Daoy (cell line): Measurements from ENCODE around the gene ZNF691. TPM values are rescaled to one million over a fixed set of nuclear protein-coding genes. Genes with fewer than 3 reads are reported as not detected.
A peak's percentile ranks its signal among the peaks of the same experiment; 100 is the strongest.
"Not testable (repeated sequence)": the region's sequence is repeated elsewhere in the genome, so short reads cannot be mapped to it uniquely, and the experiment has no call there.

Experiments
- DNase-seq: peaks from one replicate; pipeline ENCODE4 v3.0.0-alpha.2; 2015; ENCODE audit warnings: low read depth
- total RNA-seq: library from RNA; depleted of rRNA; stranded (reverse); fragments of >200 nt; shearing (Covaris generic); gene quantifications from 2 replicates; pipeline ENCODE4 v1.2.3, GENCODE V29; 2014

ZNF691 gene
- total RNA-seq, 1 experiment from 2014 or later, result 10.3 TPM

- DNase-seq, result no peak
These were observed 13.7 kb upstream of the ZNF691 start for GRCh38 chr1:42832641-42833240.

- DNase-seq, result no peak
These were observed 12.4 kb upstream of the ZNF691 start for GRCh38 chr1:42833981-42834380.

GRCh38 chr1:42834803-42835202 lies 11.6 kb upstream of the ZNF691 start:
- no peak for DNase-seq

- DNase-seq, result no peak
These were observed 11.0 kb upstream of the ZNF691 start for GRCh38 chr1:42835422-42835821.

- no peak for DNase-seq
These were observed 8.7 kb upstream of the ZNF691 start for GRCh38 chr1:42837709-42838108.

GRCh38 chr1:42838482-42839190 lies 7.8 kb upstream of the ZNF691 start:
- DNase-seq, result no peak

- no peak for DNase-seq
These were observed 5.4 kb upstream of the ZNF691 start for GRCh38 chr1:42841010-42841409.

- no peak for DNase-seq
These were observed 4.8 kb upstream of the ZNF691 start for GRCh38 chr1:42841440-42842147.

- DNase-seq, result peak; percentile 8
These were observed 1.7 kb upstream of the ZNF691 start for GRCh38 chr1:42844592-42845140.

GRCh38 chr1:42845193-42845592 lies 1.2 kb upstream of the ZNF691 start:
- no peak for DNase-seq

- peak; percentile 39 for DNase-seq
These were observed 552 bp upstream of the ZNF691 start for GRCh38 chr1:42845866-42846256.

- no peak for DNase-seq
These were observed 740 bp downstream of the ZNF691 start for GRCh38 chr1:42847111-42847595.

- DNase-seq, result no peak
These were observed 1.5 kb downstream of the ZNF691 start for GRCh38 chr1:42847721-42848460.

- DNase-seq, result no peak
These were observed 2.6 kb downstream of the ZNF691 start for GRCh38 chr1:42848823-42849537.

- DNase-seq, result no peak
These were observed 3.5 kb downstream of the ZNF691 start for GRCh38 chr1:42849944-42850343.

GRCh38 chr1:42851420-42851819 lies 5.0 kb downstream of the ZNF691 start:
- DNase-seq, result no peak

GRCh38 chr1:42851960-42852607 lies 5.7 kb downstream of the ZNF691 start:
- no peak for DNase-seq

GRCh38 chr1:42852608-42852980 lies 6.2 kb downstream of the ZNF691 start:
- DNase-seq, result no peak

GRCh38 chr1:42853116-42853884 lies 6.9 kb downstream of the ZNF691 start:
- no peak for DNase-seq

GRCh38 chr1:42856554-42856953 lies 10.1 kb downstream of the ZNF691 start:
- DNase-seq, result not testable (repeated sequence)
